RWPE1 (cell line): Measurements from ENCODE around the gene KCTD16.

ENCODE experiments used
- CTCF ChIA-PET: fragments of 350-600 bp; sonication (Branson Sonifier 250); formaldehyde crosslinking; extraction: SDS; loops from one replicate; lab custom pipeline; 2021; lab: Yijun Ruan, JAX
- POLR2A ChIA-PET: fragments of 400-600 bp; formaldehyde crosslinking; extraction: SDS; loops from one replicate; lab custom pipeline; 2020; ENCODE audit warnings: antibody characterized with exemption; ENCODE audit not compliant: low non-redundant PET; lab: Yijun Ruan, JAX
- DNase-seq: peaks from one replicate; pipeline ENCODE4 v3.0.0; 2012; ENCODE audit warnings: low spot score
- H3K27ac ChIP-seq: fragments of 450-650 bp; 2 replicates; pipeline ENCODE4 v1.5.1; 2017
- CTCF ChIP-seq: fragments of 450-650 bp; conservative IDR thresholded peaks from 2 replicates; pipeline ENCODE4 v1.5.1; 2017; ENCODE audit warnings: low read depth, mild to moderate bottlenecking

The KCTD16 gene

GRCh38 chr5:144275329-144275728, 104.7 kb downstream of the KCTD16 start:
- H3K27ac ChIP-seq = no peak overlapping the region
- CTCF ChIA-PET = no interaction called here
- no peak for DNase-seq
- POLR2A ChIA-PET = no interaction called here
- no peak for TF ChIP-seq CTCF

- no peak for DNase-seq
- H3K27ac ChIP-seq = no peak overlapping the region
- ChIA-PET CTCF (no interaction called here), POLR2A (no interaction called here)
- no peak for TF ChIP-seq CTCF
Observed at GRCh38 chr5:144276034-144276822, 105.6 kb downstream of the KCTD16 start.

- no peak for TF ChIP-seq CTCF
- POLR2A ChIA-PET = no interaction called here
- CTCF ChIA-PET = no interaction called here
- H3K27ac ChIP-seq = no peak overlapping the region
- no peak for DNase-seq
Observed at GRCh38 chr5:144281784-144282183, 111.1 kb downstream of the KCTD16 start.

GRCh38 chr5:144284036-144284435, 113.4 kb downstream of the KCTD16 start:
- CTCF ChIA-PET = interaction anchor here (0.6 kb wide), 1 partner anchor 1043 kb away, joined by 3 read pairs; no protein-coding TSS in a partner anchor
- no peak for DNase-seq

GRCh38 chr5:144284931-144285502, 114.3 kb downstream of the KCTD16 start:
- CTCF ChIA-PET = interaction anchor here (0.6 kb wide), 1 partner anchor 183 kb away, joined by 3 read pairs; no protein-coding TSS in a partner anchor
- POLR2A ChIA-PET = no interaction called here
- DNase-seq = no peak
- TF ChIP-seq CTCF = no peak
- no peak overlapping the region for H3K27ac ChIP-seq

More at GRCh38 chr5:144284036-144284435, 113.4 kb downstream of the KCTD16 start:
- TF ChIP-seq CTCF = no peak
- POLR2A ChIA-PET = no interaction called here
- H3K27ac ChIP-seq = no peak overlapping the region

GRCh38 chr5:144289277-144289676, 118.6 kb downstream of the KCTD16 start:
- POLR2A ChIA-PET = no interaction called here
- CTCF ChIA-PET = no interaction called here
- no peak for TF ChIP-seq CTCF
- DNase-seq = no peak
- H3K27ac ChIP-seq = no peak overlapping the region
